OCI-LY7 (cell line): ENCODE data around the gene CHEK1. TPM values are rescaled to one million over a fixed set of nuclear protein-coding genes. Genes with fewer than 3 reads are reported as not detected.

Experiments used
- BruUV-seq: library from RNA; stranded (reverse); fragments of 400-500 nt; replicated peaks from 2 replicates; lab custom pipeline; 2021; lab: Mats Ljungman, UMichigan
- CTCF ChIA-PET: fragments of 300-600 bp; sonication (Branson Sonifier 250); formaldehyde crosslinking; loops from one replicate; lab custom pipeline; 2022; ENCODE audit warnings: antibody characterized with exemption; ENCODE audit not compliant: unreplicated experiment; lab: Charles Lee
- POLR2A ChIA-PET: fragments of 300-600 bp; sonication (Branson Sonifier 250); formaldehyde crosslinking; loops from one replicate; lab custom pipeline; 2022; ENCODE audit warnings: antibody characterized with exemption; lab: Charles Lee
- DNase-seq: peaks from one replicate; pipeline ENCODE4 v3.0.0-alpha.2; 2015; ENCODE audit warnings: low spot score
- H2AFZ ChIP-seq: fragments of 200-600 bp; sonication (generic), shearing (Covaris generic); 2 replicates; pipeline ENCODE4 v1.6.1; 2014; ENCODE audit warnings: mild to moderate bottlenecking, antibody characterized with exemption, low read length, moderate library complexity
- H3K27ac ChIP-seq: fragments of 200-600 bp; sonication (generic); 2 replicates; pipeline ENCODE4 v1.5.1; 2014; ENCODE audit warnings: mixed run types, low read depth, mild to moderate bottlenecking, moderate library complexity, low read length, inconsistent platforms; ENCODE audit not compliant: poor library complexity, severe bottlenecking
- H3K36me3 ChIP-seq: fragments of 200-600 bp; sonication (generic); 2 replicates; pipeline ENCODE4 v1.6.1; 2014; ENCODE audit warnings: mild to moderate bottlenecking, antibody characterized with exemption, low read length, moderate library complexity, mixed read lengths; ENCODE audit not compliant: insufficient read depth
- H3K4me1 ChIP-seq: fragments of 200-600 bp; sonication (generic); 2 replicates; pipeline ENCODE4 v1.5.1; 2014; ENCODE audit warnings: mild to moderate bottlenecking, low read length; ENCODE audit not compliant: insufficient read depth, poor library complexity, severe bottlenecking
- H3K4me2 ChIP-seq: fragments of 200-600 bp; sonication (generic); 2 replicates; pipeline ENCODE4 v1.6.1; 2014; ENCODE audit warnings: mild to moderate bottlenecking, low read length
- H3K4me3 ChIP-seq: fragments of 200-600 bp; sonication (generic); 2 replicates; pipeline ENCODE4 v1.5.1; 2014; ENCODE audit warnings: mild to moderate bottlenecking, low read depth, low read length; ENCODE audit not compliant: poor library complexity, severe bottlenecking
- H3K79me2 ChIP-seq: fragments of 200-600 bp; sonication (generic); 2 replicates; pipeline ENCODE4 v1.6.1; 2016; ENCODE audit warnings: low read depth, mild to moderate bottlenecking, low read length, moderate library complexity, mixed read lengths; ENCODE audit not compliant: insufficient read depth
- H3K9me2 ChIP-seq: fragments of 200-600 bp; sonication (generic); 2 replicates; pipeline ENCODE4 v1.6.1; 2016; ENCODE audit warnings: mild to moderate bottlenecking, low read length, mixed read lengths; ENCODE audit not compliant: insufficient read depth
- H3K9me3 ChIP-seq: fragments of 200-600 bp; sonication (generic); 2 replicates; pipeline ENCODE4 v1.6.1; 2014; ENCODE audit warnings: mild to moderate bottlenecking, mixed run types, low read length, mixed read lengths
- H4K20me1 ChIP-seq: fragments of 200-600 bp; sonication (generic); 2 replicates; pipeline ENCODE4 v1.6.1; 2014; ENCODE audit warnings: mild to moderate bottlenecking, antibody characterized with exemption, low read length, moderate library complexity, mixed read lengths; ENCODE audit not compliant: insufficient read depth
- EZH2phosphoT487 ChIP-seq: fragments of 200-600 bp; sonication (generic); IDR thresholded peaks from 2 replicates; pipeline ENCODE4 v1.6.1; 2018; ENCODE audit warnings: low read depth, borderline replicate concordance, mild to moderate bottlenecking, mixed run types, antibody characterized with exemption, low read length, moderate library complexity, mixed read lengths
- intact Hi-C: fragments of 100-400 bp; cut with micrococcal nuclease; formaldehyde crosslinking; loops from one replicate; pipeline ENCODE4 v1.10.0; 2022; ENCODE audit not compliant: unreplicated experiment
- total RNA-seq, 2 experiments: library from RNA; depleted of rRNA in 1 of 2; stranded (reverse); fragments of >200 nt in 1 of 2; shearing (Covaris generic) in 1 of 2; gene quantifications; 2 replicates each; pipeline ENCODE4 v1.2.3, GENCODE V29; 2014 to 2022
- TF ChIP-seq, protein P1 (sequence below): fragments of 200-600 bp; sonication (generic); conservative IDR thresholded peaks from 2 replicates; pipeline ENCODE4 v1.5.1; 2014; ENCODE audit warnings: mild to moderate bottlenecking, antibody characterized with exemption, low read length, moderate library complexity, mixed read lengths

Gene CHEK1
- total RNA-seq, 2 experiments from 2014 or later, result 89.7 to 147 TPM

- DNase-seq, result no peak
- Histone ChIP-seq H4K20me1 (no peaks in the 10 kb centered on the region), H3K9me2 (no peaks in the 10 kb centered on the region), H3K4me1 (no peaks in the 10 kb centered on the region), H3K9me3 (no peaks in the 10 kb centered on the region), H3K4me3 (no peak overlapping the region), H3K27ac (no peak overlapping the region), H2AFZ (no peak overlapping the region), H3K79me2 (no peaks in the 10 kb centered on the region), H3K4me2 (no peak overlapping the region), H3K36me3 (peaks cover 29% of the 10 kb centered on the region)
- CTCF ChIA-PET, result no interaction called here
- TF ChIP-seq EZH2phosphoT487, result no peak
- TF ChIP-seq, protein P1, sequence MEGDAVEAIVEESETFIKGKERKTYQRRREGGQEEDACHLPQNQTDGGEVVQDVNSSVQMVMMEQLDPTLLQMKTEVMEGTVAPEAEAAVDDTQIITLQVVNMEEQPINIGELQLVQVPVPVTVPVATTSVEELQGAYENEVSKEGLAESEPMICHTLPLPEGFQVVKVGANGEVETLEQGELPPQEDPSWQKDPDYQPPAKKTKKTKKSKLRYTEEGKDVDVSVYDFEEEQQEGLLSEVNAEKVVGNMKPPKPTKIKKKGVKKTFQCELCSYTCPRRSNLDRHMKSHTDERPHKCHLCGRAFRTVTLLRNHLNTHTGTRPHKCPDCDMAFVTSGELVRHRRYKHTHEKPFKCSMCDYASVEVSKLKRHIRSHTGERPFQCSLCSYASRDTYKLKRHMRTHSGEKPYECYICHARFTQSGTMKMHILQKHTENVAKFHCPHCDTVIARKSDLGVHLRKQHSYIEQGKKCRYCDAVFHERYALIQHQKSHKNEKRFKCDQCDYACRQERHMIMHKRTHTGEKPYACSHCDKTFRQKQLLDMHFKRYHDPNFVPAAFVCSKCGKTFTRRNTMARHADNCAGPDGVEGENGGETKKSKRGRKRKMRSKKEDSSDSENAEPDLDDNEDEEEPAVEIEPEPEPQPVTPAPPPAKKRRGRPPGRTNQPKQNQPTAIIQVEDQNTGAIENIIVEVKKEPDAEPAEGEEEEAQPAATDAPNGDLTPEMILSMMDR, result no peak
- POLR2A ChIA-PET, result no interaction called here
- no TSS peak for BruUV-seq
- intact Hi-C loops, result no loop called here
These were observed 60.3 kb downstream of the CHEK1 start for GRCh38 chr11:125685228-125685627.

DNA sequence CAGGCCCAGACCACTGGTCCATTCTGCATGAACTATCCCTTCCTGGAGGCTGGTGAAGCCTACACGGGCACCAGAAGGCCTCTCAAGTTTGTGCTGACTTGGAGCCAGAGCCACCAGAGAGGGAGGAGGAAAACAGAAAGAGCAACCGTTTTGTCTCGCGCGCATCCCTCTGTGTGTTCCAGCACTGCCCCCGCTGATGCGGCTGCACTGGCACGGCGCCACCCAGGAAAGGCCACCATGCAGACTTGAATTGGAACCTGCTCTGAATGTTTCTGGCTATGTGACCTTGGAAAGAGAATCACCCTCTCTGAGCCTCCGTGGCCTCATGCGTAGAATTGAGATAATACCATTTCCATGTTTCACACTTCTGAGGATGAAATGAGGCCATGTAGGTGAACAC, 63.1 kb downstream of the CHEK1 start:
- Histone ChIP-seq H2AFZ (no peak overlapping the region), H3K9me2 (no peaks in the 10 kb centered on the region), H3K27ac (no peak overlapping the region), H4K20me1 (no peaks in the 10 kb centered on the region), H3K36me3 (peaks cover 9% of the 10 kb centered on the region), H3K79me2 (no peaks in the 10 kb centered on the region), H3K4me3 (no peak overlapping the region), H3K9me3 (no peaks in the 10 kb centered on the region), H3K4me1 (no peaks in the 10 kb centered on the region), H3K4me2 (no peak overlapping the region)
- intact Hi-C loops, result no loop called here
- ChIA-PET POLR2A (interaction anchor here (1.4 kb wide), 1 partner anchor 15 kb away, joined by 3 read pairs; no protein-coding TSS in a partner anchor), CTCF (no interaction called here)
- BruUV-seq, result no TSS peak
- TF ChIP-seq, protein P1, result no peak
- no peak for TF ChIP-seq EZH2phosphoT487
- no peak for DNase-seq

DNA sequence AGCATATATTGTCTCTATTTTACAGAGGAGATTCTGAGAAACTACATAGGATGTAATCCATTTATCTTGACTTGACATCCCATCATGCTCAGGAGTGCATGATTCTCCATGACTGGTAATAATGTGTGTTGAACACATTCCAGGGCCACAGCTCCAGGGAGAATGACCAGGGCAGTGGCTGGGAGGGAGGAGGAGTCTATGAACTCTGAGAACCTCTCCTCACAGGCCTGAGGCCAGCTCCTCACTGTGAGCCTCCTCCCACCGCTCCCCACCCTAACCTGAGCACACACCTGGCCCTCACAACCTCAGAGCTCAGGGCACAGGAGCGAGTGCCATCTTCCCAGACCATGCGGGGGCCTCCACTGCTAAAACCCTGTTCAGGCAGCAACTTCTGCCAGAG, 63.7 kb downstream of the CHEK1 start:
- intact Hi-C loops, result no loop called here
- TF ChIP-seq EZH2phosphoT487, result no peak
- ChIA-PET POLR2A (interaction anchor here (1.4 kb wide), 1 partner anchor 14 kb away, joined by 3 read pairs; no protein-coding TSS in a partner anchor), CTCF (no interaction called here)
- no TSS peak for BruUV-seq
- no peak for DNase-seq
- Histone ChIP-seq H3K4me2 (no peak overlapping the region), H3K9me2 (no peaks in the 10 kb centered on the region), H3K9me3 (no peaks in the 10 kb centered on the region), H2AFZ (no peak overlapping the region), H4K20me1 (no peaks in the 10 kb centered on the region), H3K27ac (no peak overlapping the region), H3K4me3 (no peak overlapping the region), H3K36me3 (peaks cover 6% of the 10 kb centered on the region), H3K4me1 (no peaks in the 10 kb centered on the region), H3K79me2 (no peaks in the 10 kb centered on the region)
